Measurements from ENCODE around the gene CD164L2. TPM values are rescaled to one million over a fixed set of nuclear protein-coding genes. Genes with fewer than 3 reads are reported as not detected.

The CD164L2 gene
- total RNA-seq, 1 donor from 2014 or later = not detected

DNA sequence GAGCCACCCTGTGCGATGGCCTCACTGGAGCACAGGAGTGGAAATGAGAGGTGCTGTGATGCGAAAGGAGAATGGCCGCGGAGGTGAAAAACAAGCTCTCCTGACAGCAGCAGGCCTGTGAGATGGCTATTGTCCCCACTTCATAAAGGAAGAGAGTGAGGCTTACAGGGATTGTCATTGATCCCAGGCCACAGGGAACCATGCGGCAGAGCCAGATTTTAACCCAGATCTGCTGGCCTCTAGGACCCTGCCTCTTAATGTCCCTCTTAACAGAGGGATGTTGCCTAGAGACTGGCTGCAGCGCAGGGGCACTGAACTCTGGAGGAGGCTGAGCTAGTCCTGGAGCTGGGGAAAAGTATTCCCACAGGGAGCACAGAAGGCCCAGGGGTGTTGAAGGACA lies 44.4 kb downstream of the CD164L2 start:
- DNase-seq (ENCODE audit: low read depth, low spot score) = no peak
- Mint-ChIP-seq H3K27ac (ENCODE audit: unreplicated experiment) (peak overlapping the region; percentile 85), H3K4me3 (peak overlapping the region; percentile 11)

GRCh38 chr1:27336756-27337155 lies 46.4 kb downstream of the CD164L2 start:
- Mint-ChIP-seq H3K27ac (ENCODE audit: unreplicated experiment) (no peak overlapping the region), H3K4me3 (no peak overlapping the region), H3K27me3 (ENCODE audit: low read depth) (peaks cover 4% of the 10 kb centered on the region), H3K36me3 (ENCODE audit: low read depth) (peaks cover 5% of the 10 kb centered on the region), H3K4me1 (peaks cover 18% of the 10 kb centered on the region), H3K9me3 (no peaks in the 10 kb centered on the region)
- no peak for TF ChIP-seq CTCF (conservative IDR thresholded peaks at IDR 0.05)
- DNase-seq (ENCODE audit: low read depth, low spot score) = no peak

More for the DNA sequence above, 44.4 kb downstream of the CD164L2 start:
- Mint-ChIP-seq H3K36me3 (ENCODE audit: low read depth) (no peaks in the 10 kb centered on the region), H3K27me3 (ENCODE audit: low read depth) (peaks cover 4% of the 10 kb centered on the region), H3K4me1 (peaks cover 24% of the 10 kb centered on the region), H3K9me3 (no peaks in the 10 kb centered on the region)
- TF ChIP-seq CTCF (conservative IDR thresholded peaks at IDR 0.05) = no peak

GRCh38 chr1:27335506-27336422 lies 47.4 kb downstream of the CD164L2 start:
- Mint-ChIP-seq H3K27ac (ENCODE audit: unreplicated experiment) (no peak overlapping the region), H3K36me3 (ENCODE audit: low read depth) (peaks cover 5% of the 10 kb centered on the region), H3K9me3 (no peaks in the 10 kb centered on the region), H3K4me3 (no peak overlapping the region), H3K4me1 (peaks cover 14% of the 10 kb centered on the region), H3K27me3 (ENCODE audit: low read depth) (no peaks in the 10 kb centered on the region)
- no peak for TF ChIP-seq CTCF (conservative IDR thresholded peaks at IDR 0.05)
- no peak for DNase-seq (ENCODE audit: low read depth, low spot score)

GRCh38 chr1:27333717-27334279 lies 49.3 kb downstream of the CD164L2 start:
- Mint-ChIP-seq H3K27me3 (ENCODE audit: low read depth) (no peaks in the 10 kb centered on the region), H3K4me3 (no peak overlapping the region), H3K27ac (ENCODE audit: unreplicated experiment) (no peak overlapping the region), H3K36me3 (ENCODE audit: low read depth) (peaks cover 5% of the 10 kb centered on the region), H3K4me1 (peaks cover 5% of the 10 kb centered on the region), H3K9me3 (no peaks in the 10 kb centered on the region)
- no peak for TF ChIP-seq CTCF (conservative IDR thresholded peaks at IDR 0.05)
- DNase-seq (ENCODE audit: low read depth, low spot score) = no peak

- H3K4me1 Mint-ChIP-seq = no peaks in the 10 kb centered on the region
- peak overlapping the region; percentile 43 for H3K4me3 Mint-ChIP-seq
- H3K27me3 Mint-ChIP-seq (ENCODE audit: low read depth) = no peaks in the 10 kb centered on the region
- TF ChIP-seq CTCF (conservative IDR thresholded peaks at IDR 0.05) = peak; percentile 77
- no peaks in the 10 kb centered on the region for H3K9me3 Mint-ChIP-seq
- DNase-seq (ENCODE audit: low read depth, low spot score) = peak; percentile 68
- H3K27ac Mint-ChIP-seq (ENCODE audit: unreplicated experiment) = no peak overlapping the region
- peaks cover 5% of the 10 kb centered on the region for H3K36me3 Mint-ChIP-seq (ENCODE audit: low read depth)
Observed at GRCh38 chr1:27332536-27333281, 50.4 kb downstream of the CD164L2 start.

All from neural crest cell (in vitro differentiated cells).